Parathyroid adenoma (tissue), 2 donors: ENCODE results near the gene ESYT3.

Experiments
- H2AFZ ChIP-seq: fragments of 300-600 bp; sonication (generic); one replicate; pipeline ENCODE4 v1.7.0; 2017; ENCODE audit warnings: antibody characterized with exemption, mild to moderate bottlenecking
- H3K27ac ChIP-seq: fragments of 300-600 bp; sonication (generic); one replicate; pipeline ENCODE4 v1.7.0; 2017
- H3K27me3 ChIP-seq: fragments of 300-600 bp; sonication (generic); one replicate; pipeline ENCODE4 v1.7.0; 2017; ENCODE audit warnings: low read length; ENCODE audit not compliant: control insufficient read depth, insufficient read depth
- H3K36me3 ChIP-seq: fragments of 300-600 bp; sonication (generic); one replicate; pipeline ENCODE4 v1.7.0; 2017; ENCODE audit warnings: low read length; ENCODE audit not compliant: control insufficient read depth, insufficient read depth
- H3K4me1 ChIP-seq: fragments of 300-600 bp; sonication (generic); one replicate; pipeline ENCODE4 v1.7.0; 2017; ENCODE audit warnings: control low read depth
- H3K4me2 ChIP-seq: fragments of 300-600 bp; sonication (generic); one replicate; pipeline ENCODE4 v1.7.0; 2017; ENCODE audit warnings: low read length
- H3K4me3 ChIP-seq: fragments of 300-600 bp; sonication (generic); one replicate; pipeline ENCODE4 v1.7.0; 2017; ENCODE audit warnings: low read depth, low read length
- H3K79me2 ChIP-seq: fragments of 300-600 bp; sonication (generic); one replicate; pipeline ENCODE4 v1.7.0; 2017; ENCODE audit warnings: control low read depth
- H3K9ac ChIP-seq: fragments of 300-600 bp; sonication (generic); one replicate; pipeline ENCODE4 v1.7.0; 2017; ENCODE audit warnings: mild to moderate bottlenecking
- H3K9me3 ChIP-seq: fragments of 300-600 bp; sonication (generic); one replicate; pipeline ENCODE4 v1.7.0; 2017; ENCODE audit warnings: low read length; ENCODE audit not compliant: control insufficient read depth
- CTCF ChIP-seq: fragments of 300-600 bp; sonication (generic); IDR thresholded peaks from one replicate; pipeline ENCODE4 v1.7.0; 2017; ENCODE audit warnings: antibody characterized with exemption, mild to moderate bottlenecking
- donor health status: primary hyperparathyroidism.

Gene ESYT3

GRCh38 chr3:138400651-138401070 is 33.8 kb upstream of the ESYT3 start:
- H2AFZ ChIP-seq: no peak overlapping the region
- H3K4me2 ChIP-seq: no peak overlapping the region
- no peaks in the 10 kb centered on the region for H3K79me2 ChIP-seq
- H3K9me3 ChIP-seq: no peaks in the 10 kb centered on the region
- H3K27me3 ChIP-seq: no peaks in the 10 kb centered on the region
- H3K4me3 ChIP-seq: no peak overlapping the region
- H3K36me3 ChIP-seq: no peaks in the 10 kb centered on the region
- no peaks in the 10 kb centered on the region for H3K4me1 ChIP-seq
- no peak overlapping the region for H3K27ac ChIP-seq
- no peak overlapping the region for H3K9ac ChIP-seq
- no peak for TF ChIP-seq CTCF

GRCh38 chr3:138401834-138402233 is 32.6 kb upstream of the ESYT3 start:
- no peak overlapping the region for H3K9ac ChIP-seq
- no peaks in the 10 kb centered on the region for H3K79me2 ChIP-seq
- TF ChIP-seq CTCF: no peak
- no peaks in the 10 kb centered on the region for H3K4me1 ChIP-seq
- no peak overlapping the region for H3K4me2 ChIP-seq
- H3K36me3 ChIP-seq: no peaks in the 10 kb centered on the region
- no peaks in the 10 kb centered on the region for H3K27me3 ChIP-seq
- H3K27ac ChIP-seq: no peak overlapping the region
- no peaks in the 10 kb centered on the region for H3K9me3 ChIP-seq
- no peak overlapping the region for H2AFZ ChIP-seq
- H3K4me3 ChIP-seq: no peak overlapping the region

GRCh38 chr3:138404121-138404520 is 30.3 kb upstream of the ESYT3 start:
- Histone ChIP-seq H3K9me3 (no peaks in the 10 kb centered on the region), H3K4me3 (no peak overlapping the region), H3K4me1 (no peaks in the 10 kb centered on the region), H3K36me3 (no peaks in the 10 kb centered on the region), H3K27me3 (no peaks in the 10 kb centered on the region), H3K27ac (no peak overlapping the region), H2AFZ (no peak overlapping the region), H3K9ac (no peak overlapping the region), H3K79me2 (no peaks in the 10 kb centered on the region), H3K4me2 (no peak overlapping the region)
- TF ChIP-seq CTCF: no peak

GRCh38 chr3:138405001-138405400 is 29.4 kb upstream of the ESYT3 start:
- Histone ChIP-seq H3K9me3 (no peaks in the 10 kb centered on the region), H2AFZ (no peak overlapping the region), H3K4me2 (no peak overlapping the region), H3K79me2 (no peaks in the 10 kb centered on the region), H3K9ac (no peak overlapping the region), H3K27ac (no peak overlapping the region), H3K4me1 (no peaks in the 10 kb centered on the region), H3K4me3 (no peak overlapping the region), H3K27me3 (no peaks in the 10 kb centered on the region), H3K36me3 (no peaks in the 10 kb centered on the region)
- TF ChIP-seq CTCF: no peak

GRCh38 chr3:138405486-138405885 is 28.9 kb upstream of the ESYT3 start:
- Histone ChIP-seq H3K27me3 (no peaks in the 10 kb centered on the region), H3K4me1 (no peaks in the 10 kb centered on the region), H3K9me3 (no peaks in the 10 kb centered on the region), H3K4me3 (no peak overlapping the region), H3K79me2 (no peaks in the 10 kb centered on the region), H3K4me2 (no peak overlapping the region), H2AFZ (no peak overlapping the region), H3K36me3 (no peaks in the 10 kb centered on the region), H3K9ac (no peak overlapping the region), H3K27ac (no peak overlapping the region)
- no peak for TF ChIP-seq CTCF
